ENCODE data around the gene CEBPG.

Gene CEBPG

DNA sequence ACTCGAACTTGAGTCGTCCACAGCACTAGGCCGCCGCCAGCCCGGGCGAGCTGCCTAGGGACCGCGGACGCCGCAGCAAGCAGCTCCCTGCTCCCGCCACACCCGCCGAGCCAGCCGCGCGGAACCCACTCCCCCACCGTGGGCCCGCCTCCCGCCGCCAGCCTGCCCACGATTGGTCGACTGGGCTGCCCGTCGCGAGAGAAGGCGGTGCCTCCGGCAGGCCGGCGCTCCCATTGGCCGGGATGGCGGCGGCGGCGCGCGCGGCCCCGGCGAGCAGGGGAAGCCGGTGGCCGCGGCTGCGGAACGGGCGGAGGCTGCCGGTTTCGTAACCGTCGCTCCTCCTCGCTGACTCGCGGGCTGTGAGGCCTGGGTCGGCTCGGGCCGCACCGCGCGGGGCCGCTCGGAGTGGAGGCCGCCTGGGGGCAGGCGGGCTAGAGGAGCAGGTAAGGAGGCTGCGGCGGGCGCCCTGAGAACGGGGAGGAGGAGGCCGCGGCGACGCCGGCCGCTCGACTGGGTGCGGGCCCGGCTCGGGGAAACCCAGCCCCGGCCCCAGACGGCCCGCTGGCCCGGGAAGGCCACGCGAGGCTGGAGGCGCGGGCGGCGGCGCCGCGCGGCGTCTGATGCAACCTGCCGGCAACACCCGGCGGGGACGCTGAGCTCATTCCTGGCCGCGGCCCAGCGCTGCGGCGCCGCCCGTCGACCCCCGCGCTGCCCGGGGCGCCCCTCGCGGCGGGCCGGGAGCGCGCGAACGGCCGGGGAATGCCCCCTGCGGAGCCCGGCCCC lies at the start of gene CEBPG:
CEBPG (plus strand) TSS at position 257 of the 783 bp plus-strand sequence. CDS start 5,531 bp downstream, outside the sequence.
- ATAC-seq (ENCODE audit: low read depth) (peak; percentile 88), DNase-seq (ENCODE audit: low spot score) (peak; percentile 88)
- H3K36me3 ChIP-seq (ENCODE audit: low read depth), result peaks cover 25% of the 10 kb centered on the region
- H3K27me3 ChIP-seq (ENCODE audit: insufficient read depth, poor library complexity, severe bottlenecking), result no peaks in the 10 kb centered on the region
- TF ChIP-seq, protein P1, sequence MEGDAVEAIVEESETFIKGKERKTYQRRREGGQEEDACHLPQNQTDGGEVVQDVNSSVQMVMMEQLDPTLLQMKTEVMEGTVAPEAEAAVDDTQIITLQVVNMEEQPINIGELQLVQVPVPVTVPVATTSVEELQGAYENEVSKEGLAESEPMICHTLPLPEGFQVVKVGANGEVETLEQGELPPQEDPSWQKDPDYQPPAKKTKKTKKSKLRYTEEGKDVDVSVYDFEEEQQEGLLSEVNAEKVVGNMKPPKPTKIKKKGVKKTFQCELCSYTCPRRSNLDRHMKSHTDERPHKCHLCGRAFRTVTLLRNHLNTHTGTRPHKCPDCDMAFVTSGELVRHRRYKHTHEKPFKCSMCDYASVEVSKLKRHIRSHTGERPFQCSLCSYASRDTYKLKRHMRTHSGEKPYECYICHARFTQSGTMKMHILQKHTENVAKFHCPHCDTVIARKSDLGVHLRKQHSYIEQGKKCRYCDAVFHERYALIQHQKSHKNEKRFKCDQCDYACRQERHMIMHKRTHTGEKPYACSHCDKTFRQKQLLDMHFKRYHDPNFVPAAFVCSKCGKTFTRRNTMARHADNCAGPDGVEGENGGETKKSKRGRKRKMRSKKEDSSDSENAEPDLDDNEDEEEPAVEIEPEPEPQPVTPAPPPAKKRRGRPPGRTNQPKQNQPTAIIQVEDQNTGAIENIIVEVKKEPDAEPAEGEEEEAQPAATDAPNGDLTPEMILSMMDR (IDR thresholded peaks at IDR 0.05; ENCODE audit: poor library complexity, severe bottlenecking), result peak; percentile 47
- H3K4me3 ChIP-seq (ENCODE audit: severe bottlenecking), result peak within 1 kb of the TSS; percentile 91
- no peaks in the 10 kb centered on the region for H3K9me3 ChIP-seq (ENCODE audit: severe bottlenecking)
- peak within 1 kb of the TSS; percentile 83 for H3K27ac ChIP-seq (ENCODE audit: poor library complexity, severe bottlenecking)
- H3K4me1 ChIP-seq (ENCODE audit: insufficient read depth, poor library complexity, severe bottlenecking), result peaks cover 42% of the 10 kb centered on the region

DNA sequence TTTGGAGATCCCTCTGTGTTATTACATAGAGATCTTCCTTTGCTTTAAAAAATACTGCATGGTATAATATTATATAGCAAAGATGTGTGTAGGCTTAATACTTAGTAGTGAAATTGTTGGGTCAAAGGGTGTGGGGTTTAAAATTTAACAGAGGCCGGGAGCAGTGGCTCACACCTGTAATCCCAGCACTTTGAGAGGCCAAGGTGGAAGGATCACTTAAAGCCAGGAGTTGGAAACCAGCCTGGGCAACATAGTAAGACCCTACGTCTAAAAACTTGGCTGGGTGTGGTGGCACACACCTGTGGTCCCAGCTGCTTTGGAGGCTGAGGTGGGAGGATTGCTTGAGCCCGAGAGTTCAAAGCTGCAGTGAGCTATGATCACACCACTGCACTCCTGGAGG lies 48.9 kb upstream of the CEBPG start:
- H3K36me3 ChIP-seq (ENCODE audit: low read depth), result no peaks in the 10 kb centered on the region
- H3K27me3 ChIP-seq (ENCODE audit: insufficient read depth, poor library complexity, severe bottlenecking), result no peaks in the 10 kb centered on the region
- ATAC-seq (ENCODE audit: low read depth) (no peak), DNase-seq (ENCODE audit: low spot score) (no peak)
- H3K9me3 ChIP-seq (ENCODE audit: severe bottlenecking), result no peaks in the 10 kb centered on the region
- H3K4me1 ChIP-seq (ENCODE audit: insufficient read depth, poor library complexity, severe bottlenecking), result no peaks in the 10 kb centered on the region
- TF ChIP-seq, protein P1 (IDR thresholded peaks at IDR 0.05; ENCODE audit: poor library complexity, severe bottlenecking), result no peak
- no peak overlapping the region for H3K4me3 ChIP-seq (ENCODE audit: severe bottlenecking)
- H3K27ac ChIP-seq (ENCODE audit: poor library complexity, severe bottlenecking), result no peak overlapping the region

DNA sequence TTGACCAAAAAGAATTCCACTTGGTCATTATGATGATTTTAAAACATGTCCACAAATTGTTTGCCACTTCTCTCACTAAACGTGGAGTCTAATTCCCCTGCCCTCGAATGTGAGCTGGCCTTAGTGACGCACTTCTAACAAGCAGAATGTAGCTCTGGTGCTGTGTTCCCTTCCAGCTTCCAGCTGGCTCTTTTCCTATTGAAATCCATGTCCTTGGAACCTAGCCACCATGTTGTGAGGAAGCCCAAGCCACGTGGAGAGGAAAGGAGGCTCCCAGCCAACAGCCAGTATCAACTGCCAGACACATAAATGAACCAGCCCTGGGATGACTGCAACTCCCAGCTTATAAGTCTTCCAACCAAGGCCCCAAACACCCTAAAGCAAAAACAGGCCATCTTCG lies 47.6 kb upstream of the CEBPG start:
- Histone ChIP-seq H3K27me3 (ENCODE audit: insufficient read depth, poor library complexity, severe bottlenecking) (no peaks in the 10 kb centered on the region), H3K36me3 (ENCODE audit: low read depth) (no peaks in the 10 kb centered on the region), H3K27ac (ENCODE audit: poor library complexity, severe bottlenecking) (no peak overlapping the region), H3K4me3 (ENCODE audit: severe bottlenecking) (no peak overlapping the region), H3K4me1 (ENCODE audit: insufficient read depth, poor library complexity, severe bottlenecking) (peaks cover 8% of the 10 kb centered on the region), H3K9me3 (ENCODE audit: severe bottlenecking) (no peaks in the 10 kb centered on the region)
- DNase-seq (ENCODE audit: low spot score) (no peak), ATAC-seq (ENCODE audit: low read depth) (no peak)
- TF ChIP-seq, protein P1 (IDR thresholded peaks at IDR 0.05; ENCODE audit: poor library complexity, severe bottlenecking), result no peak

DNA sequence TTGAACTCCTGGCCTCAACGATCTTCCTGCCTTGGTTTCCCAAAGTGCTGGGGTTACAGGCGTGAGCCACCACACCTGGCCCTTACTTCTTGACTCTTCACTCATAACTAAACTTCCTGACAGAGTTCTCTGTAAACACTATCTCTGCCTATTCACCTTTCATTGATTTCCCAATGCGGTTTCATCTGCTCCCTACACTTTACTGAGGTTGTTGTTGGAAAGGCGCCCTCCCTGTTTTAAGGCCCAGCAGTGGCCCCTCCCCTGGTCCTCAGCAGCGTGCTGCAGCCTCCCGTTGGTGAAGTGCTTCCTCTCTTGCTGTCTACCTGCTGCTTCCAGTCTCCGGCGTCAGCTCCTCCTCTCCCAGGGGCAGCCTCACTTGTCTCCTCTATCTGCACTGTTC lies 44.4 kb upstream of the CEBPG start:
- ATAC-seq (ENCODE audit: low read depth) (no peak), DNase-seq (ENCODE audit: low spot score) (no peak)
- H3K4me1 ChIP-seq (ENCODE audit: insufficient read depth, poor library complexity, severe bottlenecking), result peaks cover 8% of the 10 kb centered on the region
- TF ChIP-seq, protein P1 (IDR thresholded peaks at IDR 0.05; ENCODE audit: poor library complexity, severe bottlenecking), result no peak
- H3K9me3 ChIP-seq (ENCODE audit: severe bottlenecking), result no peaks in the 10 kb centered on the region
- H3K27ac ChIP-seq (ENCODE audit: poor library complexity, severe bottlenecking), result no peak overlapping the region
- H3K27me3 ChIP-seq (ENCODE audit: insufficient read depth, poor library complexity, severe bottlenecking), result no peaks in the 10 kb centered on the region
- no peak overlapping the region for H3K4me3 ChIP-seq (ENCODE audit: severe bottlenecking)
- H3K36me3 ChIP-seq (ENCODE audit: low read depth), result no peaks in the 10 kb centered on the region

DNA sequence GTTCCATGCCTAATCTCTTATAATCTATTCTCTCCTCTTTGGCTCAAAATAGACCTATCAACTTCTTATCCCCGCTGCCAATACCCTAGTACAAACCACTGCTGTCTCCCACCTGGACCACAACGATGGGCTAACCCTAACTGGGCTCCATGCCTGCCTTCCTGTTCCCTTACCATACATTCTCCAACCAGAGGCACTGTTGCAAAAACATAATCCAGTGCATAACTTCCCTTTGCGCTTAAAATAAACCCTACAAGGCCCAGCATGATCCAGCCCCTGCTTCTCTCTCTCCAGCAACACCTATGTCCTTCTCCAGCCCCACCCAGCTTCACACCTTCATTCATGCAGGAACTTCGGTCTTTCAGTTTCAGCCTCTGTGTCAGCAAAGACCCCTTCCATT lies 43.8 kb upstream of the CEBPG start:
- no peak overlapping the region for H3K27ac ChIP-seq (ENCODE audit: poor library complexity, severe bottlenecking)
- ATAC-seq (ENCODE audit: low read depth), result no peak

More for the DNA sequence above, 43.8 kb upstream of the CEBPG start:
- Histone ChIP-seq H3K27me3 (ENCODE audit: insufficient read depth, poor library complexity, severe bottlenecking) (no peaks in the 10 kb centered on the region), H3K4me3 (ENCODE audit: severe bottlenecking) (no peak overlapping the region), H3K4me1 (ENCODE audit: insufficient read depth, poor library complexity, severe bottlenecking) (peaks cover 8% of the 10 kb centered on the region), H3K9me3 (ENCODE audit: severe bottlenecking) (no peaks in the 10 kb centered on the region), H3K36me3 (ENCODE audit: low read depth) (no peaks in the 10 kb centered on the region)
- TF ChIP-seq, protein P1 (IDR thresholded peaks at IDR 0.05; ENCODE audit: poor library complexity, severe bottlenecking), result no peak
- DNase-seq (ENCODE audit: low spot score), result no peak

Measured in RWPE2 (cell line).